C4-2B (cell line): Measurements from ENCODE around the gene SREBF2.

Source experiments
- CTCF ChIP-seq: fragments of 450-650 bp; conservative IDR thresholded peaks from 2 replicates; pipeline ENCODE4 v1.5.1; 2017; ENCODE audit warnings: mild to moderate bottlenecking
- ZFX ChIP-seq: fragments of 450-650 bp; IDR thresholded peaks from 2 replicates; pipeline ENCODE4 v1.6.1; 2017

DNA sequence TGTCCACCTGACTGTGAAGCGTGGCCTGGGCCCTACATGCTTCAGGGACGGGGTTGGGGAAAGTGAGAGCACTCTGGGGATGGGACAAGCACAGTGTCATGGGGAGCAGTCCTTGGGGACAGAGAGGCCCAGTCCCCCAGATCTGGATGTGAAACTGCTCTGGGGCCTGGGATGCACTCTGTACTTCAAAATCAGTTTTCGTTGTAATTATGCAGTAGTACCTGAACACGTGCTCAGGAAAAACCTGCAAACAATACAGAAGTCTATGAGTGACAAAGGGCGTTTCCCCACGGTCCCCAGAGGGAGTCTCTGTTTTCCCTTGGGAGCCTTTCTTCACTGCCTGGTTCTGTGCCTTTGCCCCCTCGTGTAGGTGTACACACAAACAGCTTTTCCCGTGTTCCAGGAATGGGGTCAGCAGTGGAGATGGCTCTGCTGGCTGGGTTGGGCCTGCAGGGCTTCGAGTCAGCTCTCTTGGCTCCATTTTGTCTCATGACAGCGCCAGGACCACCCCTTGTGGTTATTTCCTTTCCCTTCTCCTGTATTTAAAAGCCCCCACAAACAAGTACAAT, 98.9 kb downstream of the SREBF2 start:
- no peak for TF ChIP-seq CTCF
- TF ChIP-seq ZFX, result no peak
